LNCAP (cell line): Measurements from ENCODE around the gene DMD.

Experiments used
- TF ChIP-seq, protein P1 (sequence below): fragments of 450-650 bp; IDR thresholded peaks from 2 replicates; pipeline ENCODE4 v1.5.1; 2017; ENCODE audit warnings: mild to moderate bottlenecking

DMD gene

DNA sequence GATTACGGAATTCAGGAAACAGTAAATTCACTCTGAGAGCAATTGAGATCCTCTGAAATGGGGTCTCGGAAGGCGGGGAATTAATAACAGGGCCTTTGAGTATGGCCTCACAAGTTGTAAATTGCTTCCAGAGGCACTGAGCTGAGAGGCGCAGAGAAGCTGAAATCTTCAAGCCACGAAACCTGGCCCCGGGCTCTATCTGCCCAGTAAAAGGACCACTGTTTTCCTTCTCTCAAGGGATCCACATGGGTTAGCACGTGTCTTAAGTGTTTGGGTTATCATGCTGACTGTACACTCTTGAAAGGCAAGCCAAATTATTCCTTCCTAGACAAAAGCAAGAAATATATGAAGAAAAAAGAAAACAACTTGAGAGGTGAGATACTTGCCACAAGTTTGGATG, 1126.6 kb downstream of the DMD start:
- TF ChIP-seq, protein P1, sequence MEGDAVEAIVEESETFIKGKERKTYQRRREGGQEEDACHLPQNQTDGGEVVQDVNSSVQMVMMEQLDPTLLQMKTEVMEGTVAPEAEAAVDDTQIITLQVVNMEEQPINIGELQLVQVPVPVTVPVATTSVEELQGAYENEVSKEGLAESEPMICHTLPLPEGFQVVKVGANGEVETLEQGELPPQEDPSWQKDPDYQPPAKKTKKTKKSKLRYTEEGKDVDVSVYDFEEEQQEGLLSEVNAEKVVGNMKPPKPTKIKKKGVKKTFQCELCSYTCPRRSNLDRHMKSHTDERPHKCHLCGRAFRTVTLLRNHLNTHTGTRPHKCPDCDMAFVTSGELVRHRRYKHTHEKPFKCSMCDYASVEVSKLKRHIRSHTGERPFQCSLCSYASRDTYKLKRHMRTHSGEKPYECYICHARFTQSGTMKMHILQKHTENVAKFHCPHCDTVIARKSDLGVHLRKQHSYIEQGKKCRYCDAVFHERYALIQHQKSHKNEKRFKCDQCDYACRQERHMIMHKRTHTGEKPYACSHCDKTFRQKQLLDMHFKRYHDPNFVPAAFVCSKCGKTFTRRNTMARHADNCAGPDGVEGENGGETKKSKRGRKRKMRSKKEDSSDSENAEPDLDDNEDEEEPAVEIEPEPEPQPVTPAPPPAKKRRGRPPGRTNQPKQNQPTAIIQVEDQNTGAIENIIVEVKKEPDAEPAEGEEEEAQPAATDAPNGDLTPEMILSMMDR, result no peak

DNA sequence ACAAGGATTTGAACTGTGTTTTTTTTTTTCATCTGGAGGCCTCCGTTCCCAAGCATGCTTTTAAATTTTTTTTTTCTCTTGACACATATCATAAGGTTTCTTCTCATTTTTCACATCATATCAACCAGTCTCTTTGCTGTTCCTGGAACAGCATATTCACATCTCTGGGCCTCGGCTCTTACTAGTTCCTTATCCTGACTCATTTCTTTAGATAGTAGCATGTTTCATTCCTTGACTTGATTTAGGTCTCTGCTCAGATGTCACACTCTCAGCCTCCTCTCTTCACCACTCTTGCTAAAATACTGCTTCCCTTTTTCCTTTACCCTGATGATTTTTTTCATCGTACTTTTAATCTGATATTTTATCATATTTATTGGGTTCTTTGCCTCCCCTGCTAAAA, 1163.1 kb downstream of the DMD start:
- TF ChIP-seq, protein P1, result no peak

DNA sequence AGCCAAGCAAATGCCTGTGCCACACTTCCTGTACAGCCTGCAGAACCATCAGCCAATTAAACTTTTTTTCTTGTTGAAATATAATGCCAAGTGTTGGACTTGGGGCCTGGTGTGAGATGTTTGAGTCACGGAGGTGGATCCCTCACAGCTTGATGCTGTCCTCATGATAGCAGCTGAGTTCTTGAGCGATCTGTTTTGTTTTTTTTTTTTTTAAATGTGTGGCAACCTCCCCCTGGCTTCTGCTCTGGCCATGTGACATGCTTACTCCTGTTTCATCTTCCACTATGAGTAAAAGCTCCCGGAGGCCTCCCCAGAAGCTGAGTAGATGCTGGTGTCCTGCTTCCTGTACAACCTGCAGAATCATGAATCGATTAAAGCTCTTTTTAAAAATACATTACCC, 1166.2 kb downstream of the DMD start:
- TF ChIP-seq, protein P1, result no peak

DNA sequence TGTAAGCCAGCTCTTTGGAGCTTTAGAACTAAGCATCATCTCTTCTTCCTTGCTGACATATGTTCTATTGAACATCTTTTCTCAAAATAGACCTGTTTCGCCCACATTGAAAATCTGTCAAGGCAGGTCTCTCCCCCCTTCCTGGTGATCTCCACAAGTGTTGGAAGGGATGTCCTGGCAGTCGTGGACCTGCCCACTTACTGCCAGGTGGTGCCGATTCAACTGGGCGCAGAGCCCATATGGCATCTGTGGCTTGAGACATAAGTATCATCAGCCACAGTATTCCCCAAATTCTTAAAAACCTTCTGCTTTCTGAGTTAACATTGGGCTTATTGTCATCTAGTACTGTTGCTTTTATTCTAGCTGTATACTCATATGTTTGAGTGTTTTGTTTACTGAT, 1170.2 kb downstream of the DMD start:
- TF ChIP-seq, protein P1, result no peak

DNA sequence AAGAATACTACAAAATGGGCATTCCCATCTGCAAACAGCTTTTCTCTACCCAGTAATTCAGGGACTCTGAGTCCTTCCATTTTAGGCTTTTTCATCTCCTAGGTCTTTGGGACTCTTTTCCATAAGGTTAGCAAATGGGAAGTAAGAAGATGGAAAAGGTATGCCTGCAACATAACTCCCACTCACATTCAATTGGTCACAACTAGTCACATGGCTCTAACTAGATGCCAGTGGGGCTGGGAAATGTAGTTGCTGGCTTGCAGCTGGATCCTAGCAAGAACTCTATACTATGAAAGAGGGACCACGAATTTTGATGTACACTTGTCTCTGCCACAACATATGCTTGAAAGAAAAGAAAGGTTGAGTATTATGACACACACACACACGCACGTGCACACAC, 1184.6 kb downstream of the DMD start:
- TF ChIP-seq, protein P1, result no peak

DNA sequence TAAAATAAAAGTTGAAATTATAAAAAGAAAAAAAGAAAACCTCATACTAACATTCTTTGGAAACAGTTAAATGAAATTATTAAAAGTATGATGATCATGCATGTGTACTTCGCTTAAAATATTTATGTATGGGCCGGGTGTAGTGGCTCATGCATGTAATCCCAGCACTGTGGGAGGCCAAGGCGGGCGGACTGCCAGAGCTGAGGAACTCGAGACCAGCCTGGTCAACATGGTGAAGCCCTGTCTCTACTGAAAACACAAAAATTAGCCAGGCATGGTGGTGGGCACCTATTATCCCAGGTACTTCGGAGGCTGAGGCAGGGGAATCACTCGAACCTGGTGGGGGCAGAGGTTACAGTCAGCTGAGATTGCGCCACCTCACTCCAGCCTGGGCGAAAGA, 1187.3 kb downstream of the DMD start:
- TF ChIP-seq, protein P1, result no peak

DNA sequence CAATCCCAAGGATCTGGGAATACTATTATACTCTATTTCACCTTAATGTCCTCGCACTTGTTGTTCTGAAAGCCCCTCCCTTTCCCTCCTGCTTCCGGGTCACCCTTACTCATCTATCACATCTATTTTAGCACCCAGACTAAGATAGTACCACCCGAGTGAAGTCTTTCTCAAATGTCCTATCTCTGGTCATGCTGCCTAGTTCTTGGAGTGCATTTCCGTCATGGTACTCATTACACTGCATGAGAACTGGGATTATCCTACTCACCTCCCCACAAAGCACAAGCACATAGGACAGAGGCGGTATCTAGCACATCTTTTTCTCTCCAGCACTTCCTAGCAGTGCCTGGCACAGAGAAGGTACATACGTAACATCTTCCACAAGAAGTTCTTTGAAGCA, 1195.2 kb downstream of the DMD start:
- TF ChIP-seq, protein P1, result no peak

DNA sequence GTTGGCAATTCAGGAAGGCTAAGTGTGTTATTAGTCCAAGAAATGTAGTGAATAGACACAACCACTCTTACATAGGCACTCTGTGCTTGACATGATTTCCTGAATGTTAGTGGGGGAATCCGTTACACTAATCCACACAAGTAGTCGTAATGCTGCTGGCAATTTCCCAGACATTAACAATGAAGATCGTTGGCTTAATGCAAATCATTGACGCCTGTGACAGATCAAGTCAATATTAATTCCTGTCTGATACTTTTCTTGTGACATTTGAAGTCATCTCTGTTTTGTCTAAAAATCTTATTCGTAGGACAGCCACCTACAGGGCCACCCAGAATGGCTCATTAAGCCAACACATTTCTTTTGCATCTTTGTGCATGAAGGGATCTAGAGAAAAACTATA, 1200.4 kb downstream of the DMD start:
- TF ChIP-seq, protein P1, result no peak
